Stimulated activated CD8-positive, alpha-beta memory T cell treated with anti-CD3 and anti-CD28 coated beads, Interleukin-4, amount 100 ng/mL, for 4 hours (primary cell): ENCODE measurements around the gene C4orf50.
"Not testable (repeated sequence)": the region's sequence is repeated elsewhere in the genome, so short reads cannot be mapped to it uniquely, and the experiment has no call there.

Experiments
- DNase-seq, 2 donors: peaks; one replicate each; pipeline ENCODE4 v3.0.0-alpha.2; 2020; ENCODE audit warnings: low read depth in 2 of 2, low spot score in 1 of 2

C4orf50 gene

DNA sequence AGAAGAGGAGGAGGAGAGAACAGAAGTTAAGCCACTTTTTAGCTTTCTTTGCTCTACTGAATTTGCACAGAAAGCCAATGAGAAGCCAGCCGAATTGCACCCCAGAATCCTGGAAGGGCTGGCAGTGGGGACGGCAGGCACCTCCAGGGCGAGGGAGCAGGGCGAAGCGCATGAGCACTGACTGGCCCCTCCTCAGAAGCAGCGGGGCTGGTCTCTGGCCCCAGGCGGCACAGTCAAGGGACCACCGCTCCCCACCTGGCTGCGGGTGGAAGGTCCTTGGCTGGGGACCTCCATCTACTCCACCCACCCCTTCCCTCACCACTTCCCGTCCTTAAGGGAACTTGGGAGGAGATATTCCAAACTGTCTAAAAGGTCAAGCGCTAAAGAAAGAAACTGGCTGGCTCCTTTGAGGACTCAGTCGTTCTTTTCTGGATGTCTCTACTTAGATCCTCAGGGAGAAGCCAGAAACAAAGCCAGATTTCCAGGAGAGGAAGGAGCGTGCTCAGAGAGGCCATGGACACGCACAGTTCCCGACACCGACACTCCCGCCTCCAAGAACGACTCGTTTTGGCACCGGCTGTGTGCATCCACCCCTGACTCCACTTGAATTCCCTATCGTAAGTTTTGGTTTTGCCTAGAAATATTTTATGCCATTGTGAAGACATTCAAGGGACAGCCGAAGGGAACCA is 65.8 kb downstream of the C4orf50 start:
- no peak for DNase-seq

DNA sequence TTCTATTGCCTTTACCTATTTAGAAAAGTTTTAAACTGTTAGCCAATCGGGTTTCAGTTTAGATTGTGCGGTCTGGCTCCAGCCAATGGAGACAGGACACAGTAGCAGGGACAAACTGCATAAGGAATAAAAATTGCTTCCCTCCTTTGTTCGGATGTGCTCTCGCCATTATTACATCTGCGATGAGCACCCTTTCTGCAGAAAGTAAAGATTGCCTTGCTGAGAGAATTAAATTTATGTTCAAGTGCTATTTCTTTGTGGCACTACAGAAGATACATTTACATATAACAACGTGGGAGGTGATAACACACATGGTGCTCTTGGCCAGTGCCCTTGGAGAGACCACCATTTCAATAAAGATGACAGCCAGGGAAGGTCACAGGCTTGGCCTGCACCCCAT is 71.6 kb downstream of the C4orf50 start:
- not testable (repeated sequence) for DNase-seq

DNA sequence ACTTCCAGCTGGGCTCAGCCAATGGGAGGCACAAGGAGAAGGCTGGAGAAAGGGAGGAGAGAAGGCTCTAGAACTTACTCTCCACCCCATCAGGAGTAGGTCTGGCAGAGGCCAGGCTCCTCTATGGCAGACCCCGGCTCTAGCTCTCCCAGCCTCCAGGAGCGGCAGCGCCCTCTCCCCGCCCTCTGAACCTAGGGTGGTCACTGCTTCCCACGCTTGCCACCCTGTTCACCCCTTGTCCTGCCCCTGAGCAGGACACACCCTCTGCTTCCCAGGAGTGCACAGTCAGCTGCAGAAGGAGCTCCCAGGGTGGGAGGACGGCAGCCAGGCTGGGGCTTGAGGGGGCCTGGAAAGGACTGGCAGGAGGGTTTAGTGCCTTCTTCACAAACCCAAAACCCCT is 72.3 kb downstream of the C4orf50 start:
- DNase-seq: no peak

DNA sequence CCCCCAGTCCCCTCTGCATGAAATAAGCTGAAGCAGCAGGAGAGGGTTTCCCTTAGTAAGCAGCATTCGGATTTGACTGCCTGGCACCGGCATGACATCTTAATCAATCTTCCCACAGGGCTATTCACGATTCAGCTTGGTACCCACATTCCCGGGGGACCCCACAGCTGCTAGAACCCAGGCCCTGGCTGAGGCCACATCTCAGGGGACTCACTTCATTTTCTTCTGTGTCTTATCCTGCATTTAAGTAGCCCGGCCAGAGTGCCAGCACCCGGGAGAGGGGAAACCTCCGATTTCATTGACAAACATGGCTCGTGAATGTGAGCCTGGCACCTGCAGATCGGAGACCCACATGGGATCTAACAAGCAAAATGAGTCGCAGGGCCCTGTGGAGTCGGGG is 73.1 kb downstream of the C4orf50 start:
- DNase-seq: no peak

DNA sequence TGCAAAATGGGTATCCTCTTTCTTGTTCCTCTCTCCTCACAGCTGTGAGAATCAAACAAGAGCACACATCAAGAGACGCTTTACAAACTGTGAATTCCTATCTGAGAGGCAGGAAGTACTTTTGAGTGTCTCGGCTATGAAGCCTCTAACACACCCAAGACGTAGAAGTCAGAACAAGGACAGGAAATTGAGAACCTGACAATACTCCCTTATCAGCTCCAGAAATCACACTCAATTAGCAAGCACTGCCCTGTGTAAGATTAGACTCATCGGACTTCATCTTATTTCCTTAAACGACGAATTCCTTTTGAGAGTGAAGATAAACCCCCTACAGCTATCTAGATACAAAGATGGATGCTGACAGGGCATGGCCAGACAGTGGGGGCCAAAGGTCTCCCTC is 74.7 kb downstream of the C4orf50 start:
- DNase-seq: no peak

DNA sequence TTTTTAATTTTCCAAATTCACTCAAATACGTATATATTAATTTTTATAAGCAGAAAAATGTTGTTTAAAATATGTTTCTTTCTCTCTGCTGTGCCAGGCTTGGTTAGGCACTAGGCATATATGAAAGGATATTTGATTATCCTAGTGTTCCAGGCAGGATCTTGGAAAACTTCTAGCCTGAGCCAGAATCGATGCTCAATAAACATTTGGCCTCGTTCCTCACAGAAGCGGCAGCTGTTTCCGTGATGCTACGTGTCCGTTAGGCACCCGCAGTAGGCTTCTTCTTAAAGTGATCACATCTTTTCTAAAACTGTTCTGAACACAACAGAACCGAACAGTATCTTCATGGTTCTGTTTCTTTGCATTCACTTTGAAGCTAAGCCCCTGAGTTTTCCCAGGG is 75.3 kb downstream of the C4orf50 start:
- DNase-seq: no peak

DNA sequence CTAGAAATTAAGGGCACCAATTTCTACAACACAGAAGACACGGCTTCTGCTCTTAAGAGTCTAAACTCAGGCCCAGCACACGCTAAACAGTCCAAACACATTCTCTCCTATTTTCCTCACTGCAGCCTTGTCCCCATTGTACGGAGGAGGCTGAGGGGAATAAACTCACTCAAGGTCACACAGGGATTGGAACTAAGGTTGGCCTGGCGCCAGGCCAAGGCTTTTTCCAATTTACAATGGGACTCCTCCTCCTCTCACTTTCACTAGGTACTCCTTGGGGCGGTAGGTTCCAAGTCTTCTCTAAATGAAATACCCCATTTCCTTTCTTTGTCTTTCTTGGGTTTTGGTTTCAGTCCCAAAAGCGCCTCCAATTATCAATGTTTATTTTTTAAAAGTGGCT is 76.6 kb downstream of the C4orf50 start:
- no peak for DNase-seq

DNA sequence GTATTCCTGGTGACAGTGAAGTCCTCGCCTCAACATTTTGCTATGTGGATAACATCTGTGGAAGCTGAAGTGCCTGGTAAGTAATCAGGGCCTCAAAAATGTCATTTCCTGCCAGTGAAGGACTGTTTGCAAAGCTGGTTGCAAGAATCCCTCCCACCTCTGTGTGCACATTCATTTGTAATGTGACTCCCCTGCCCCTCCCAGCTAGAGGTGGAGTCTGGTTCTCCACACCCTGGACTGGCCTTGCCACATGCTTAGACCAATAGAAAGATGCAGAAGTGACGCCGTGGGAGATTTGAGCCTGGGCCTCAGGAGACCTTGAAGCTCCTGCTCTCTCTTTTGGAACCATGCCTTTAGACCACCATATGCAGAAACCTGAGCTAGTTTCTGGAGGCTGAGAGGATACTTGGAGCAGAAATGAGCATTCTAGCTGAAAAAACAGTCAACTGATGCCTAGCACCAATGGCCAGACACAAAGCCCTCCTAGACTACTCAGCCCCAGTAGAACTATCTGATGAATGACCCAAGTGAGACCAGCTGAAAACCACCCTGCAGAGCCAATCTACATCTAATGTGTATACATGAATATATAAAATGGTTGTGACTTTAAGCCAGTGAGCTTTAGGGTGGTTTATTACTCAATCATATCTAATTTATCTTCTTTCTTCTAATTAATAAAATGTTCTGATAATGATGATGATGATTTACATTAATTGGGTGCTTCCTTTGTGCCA is 77.6 kb downstream of the C4orf50 start:
- no peak for DNase-seq

DNA sequence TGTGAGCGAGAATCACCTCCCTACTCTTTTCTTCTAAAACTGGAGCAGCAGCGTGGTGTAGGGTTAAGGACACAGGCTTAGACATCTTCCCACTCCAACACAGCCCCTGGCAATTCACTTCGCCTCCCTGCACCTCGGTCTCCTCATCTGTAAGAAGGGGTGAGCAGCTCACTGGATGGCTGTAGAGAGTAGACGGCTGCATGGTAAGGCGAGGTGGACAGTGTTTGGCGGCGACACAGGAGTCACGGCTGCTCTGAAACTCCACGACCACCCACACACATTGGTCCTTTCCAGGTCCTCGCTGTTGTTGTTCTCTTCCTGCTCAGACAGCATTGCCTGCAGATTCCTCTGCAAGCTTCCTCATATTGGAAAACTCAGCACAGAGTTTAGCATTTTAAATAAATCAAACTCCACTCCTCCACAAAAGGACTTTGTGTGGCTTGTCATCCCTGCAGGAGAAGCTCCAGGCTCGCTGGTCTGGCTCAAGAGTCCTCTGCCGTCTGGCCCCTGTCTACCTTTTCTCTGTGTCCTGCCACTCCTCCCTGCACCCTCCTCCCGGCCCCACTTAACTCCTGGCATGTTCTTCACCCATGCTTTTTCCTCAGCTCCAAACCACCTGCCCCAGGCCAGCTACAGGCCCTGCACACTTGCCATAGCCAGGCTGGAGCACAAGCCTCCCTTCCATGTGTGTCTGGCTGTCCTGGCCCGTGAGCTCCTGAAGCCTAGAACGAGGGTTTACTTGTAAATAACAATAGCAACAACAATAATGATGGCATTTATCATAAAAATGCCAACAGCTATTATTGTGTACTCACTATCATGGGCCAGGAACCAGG is 84.0 kb downstream of the C4orf50 start:
- no peak for DNase-seq

DNA sequence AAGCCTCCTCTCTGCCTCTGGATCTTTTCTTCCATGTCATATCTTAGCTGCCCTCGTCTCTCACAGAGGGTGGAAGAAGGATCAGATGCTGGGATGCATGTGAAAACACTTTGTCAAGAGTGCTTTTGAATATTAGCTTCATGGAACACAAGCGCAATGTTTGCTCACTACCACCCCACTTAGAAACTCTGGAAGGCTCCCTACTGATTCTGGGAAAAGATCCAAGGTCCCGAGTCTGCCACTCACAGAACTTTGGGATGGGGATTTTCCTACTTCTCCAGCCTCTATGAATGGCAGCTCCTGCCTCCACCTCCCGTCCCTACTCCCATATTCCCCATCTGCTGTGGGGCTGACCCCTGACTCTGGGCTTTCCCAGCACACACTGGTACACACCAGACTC is 85.1 kb downstream of the C4orf50 start:
- no peak for DNase-seq

DNA sequence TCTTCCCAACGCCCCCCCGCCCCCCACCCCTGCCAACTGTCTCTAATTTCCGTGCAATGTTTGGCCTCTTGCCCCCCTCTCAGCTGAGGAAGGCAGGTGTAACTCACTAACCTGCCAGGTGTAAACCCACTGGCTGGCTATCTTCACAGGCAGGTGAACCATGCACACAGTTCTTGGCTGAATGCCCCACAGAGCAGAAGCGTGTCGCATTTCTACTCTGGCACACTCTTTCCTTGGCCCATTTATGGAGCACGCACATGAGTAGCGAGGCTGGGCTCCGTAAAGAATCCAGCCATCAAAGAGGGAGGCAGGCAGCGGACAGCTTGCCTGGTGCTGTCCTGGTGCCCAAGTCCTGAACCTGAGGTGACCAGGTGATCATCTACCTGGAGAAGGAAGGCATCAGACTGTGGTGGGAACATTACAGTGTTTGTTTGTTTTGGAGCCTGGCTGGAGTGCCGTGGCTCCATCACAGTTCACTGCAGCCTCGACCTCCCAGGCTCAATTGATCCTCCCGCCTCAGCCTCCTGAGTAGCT is 86.1 kb downstream of the C4orf50 start:
- DNase-seq: no peak

DNA sequence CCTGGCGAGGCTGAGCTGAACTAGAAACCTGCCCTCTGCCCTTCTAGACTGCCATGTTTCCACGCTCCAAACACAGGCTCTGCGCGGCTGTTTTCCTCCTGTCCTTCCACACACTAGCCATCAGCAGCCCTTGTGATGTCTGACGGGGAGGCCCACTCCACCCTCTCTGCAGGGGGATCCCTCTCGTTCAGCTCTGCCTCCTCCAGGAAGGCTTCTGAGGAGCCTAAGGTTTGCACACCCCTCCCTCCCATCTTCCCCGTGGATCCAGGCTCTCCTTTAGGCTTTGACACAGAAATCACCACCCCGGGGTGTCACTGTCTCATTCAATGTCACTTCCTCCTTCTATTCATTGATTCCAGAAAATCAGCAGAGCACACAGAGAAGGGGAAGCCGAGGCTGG is 86.7 kb downstream of the C4orf50 start:
- no peak for DNase-seq

DNA sequence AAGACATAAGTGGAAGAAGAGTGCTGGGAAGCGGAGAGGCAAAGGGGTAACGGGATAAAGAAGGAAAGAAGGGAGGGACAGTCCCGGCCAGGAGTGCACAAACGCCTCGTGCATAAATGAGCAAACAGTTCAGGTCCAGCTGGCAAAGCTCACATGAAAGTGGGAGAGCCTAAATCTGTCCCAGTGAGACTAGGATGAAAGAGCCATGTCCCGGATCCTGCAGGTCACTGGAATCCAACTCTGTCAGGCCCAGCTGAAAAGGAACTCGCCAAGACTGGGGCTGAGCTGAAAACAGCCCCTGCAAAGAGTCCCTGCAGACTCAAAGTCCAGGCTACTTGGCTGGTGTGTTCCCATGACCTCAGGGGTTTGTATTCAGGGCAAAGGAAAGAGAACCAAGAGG is 87.4 kb downstream of the C4orf50 start:
- no peak for DNase-seq

DNA sequence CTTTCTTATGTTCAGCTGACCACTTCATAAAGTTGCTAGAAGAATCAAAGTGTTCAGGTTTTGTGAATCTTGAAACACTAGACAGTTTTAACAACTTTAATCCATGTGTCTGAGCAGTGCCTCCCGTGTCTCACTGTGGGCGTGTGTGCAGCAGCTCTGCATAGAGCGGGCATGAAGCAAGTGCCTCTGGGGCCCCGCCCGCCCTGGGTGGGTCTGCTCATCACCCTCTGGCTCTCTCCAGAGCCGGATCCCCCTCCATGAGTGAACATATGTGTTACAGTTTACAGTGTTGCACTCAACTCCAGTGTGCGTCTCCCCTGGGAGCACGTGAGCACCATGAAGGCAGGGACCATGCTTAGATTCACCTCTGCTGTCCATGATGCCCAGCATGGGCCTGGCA is 87.8 kb downstream of the C4orf50 start:
- DNase-seq: no peak

DNA sequence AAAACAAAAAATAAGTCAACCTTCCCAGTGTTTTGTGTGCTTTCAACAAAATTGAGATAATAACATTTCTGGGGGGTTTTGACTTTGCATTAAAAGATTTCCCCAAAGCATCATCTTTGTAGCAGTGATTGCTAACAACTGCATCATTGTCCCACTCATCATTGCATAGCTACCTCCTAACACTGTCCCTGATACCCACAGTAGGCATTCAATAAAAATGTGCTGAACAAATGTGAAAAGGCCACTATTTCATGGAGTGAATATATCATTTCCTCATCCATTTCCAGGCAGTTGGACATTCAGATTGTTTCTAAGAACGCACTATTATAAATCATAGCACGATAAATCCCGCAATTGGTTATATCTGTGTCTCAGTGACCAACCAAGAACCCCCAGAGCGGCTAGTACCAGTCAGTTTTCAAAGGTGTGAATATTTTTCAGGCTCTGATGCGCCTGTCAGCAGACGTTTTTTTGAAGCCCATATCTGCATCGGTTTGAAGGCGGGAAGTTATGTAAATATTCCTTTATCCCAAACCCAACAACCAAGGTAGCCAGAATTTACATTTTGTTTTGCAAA is 89.3 kb downstream of the C4orf50 start:
- no peak for DNase-seq

DNA sequence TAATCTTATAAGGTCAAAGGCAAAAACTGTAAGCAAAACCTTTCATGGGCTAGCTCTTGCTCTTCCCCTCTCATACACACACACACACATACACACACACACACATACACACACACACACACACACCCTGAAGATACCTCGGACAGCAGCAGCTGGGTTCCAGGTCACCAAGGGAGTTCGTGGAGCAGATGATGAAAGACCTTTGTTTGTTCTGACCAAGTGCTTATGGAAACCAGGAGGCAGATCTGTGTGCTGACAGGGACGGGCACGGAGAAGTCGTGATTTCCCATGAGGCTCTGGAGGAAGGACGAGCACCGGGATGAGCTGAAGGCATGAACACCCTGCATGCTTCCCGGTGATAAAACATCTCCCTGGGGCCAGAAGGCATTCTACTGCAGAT is 90.0 kb downstream of the C4orf50 start:
- DNase-seq: no peak

DNA sequence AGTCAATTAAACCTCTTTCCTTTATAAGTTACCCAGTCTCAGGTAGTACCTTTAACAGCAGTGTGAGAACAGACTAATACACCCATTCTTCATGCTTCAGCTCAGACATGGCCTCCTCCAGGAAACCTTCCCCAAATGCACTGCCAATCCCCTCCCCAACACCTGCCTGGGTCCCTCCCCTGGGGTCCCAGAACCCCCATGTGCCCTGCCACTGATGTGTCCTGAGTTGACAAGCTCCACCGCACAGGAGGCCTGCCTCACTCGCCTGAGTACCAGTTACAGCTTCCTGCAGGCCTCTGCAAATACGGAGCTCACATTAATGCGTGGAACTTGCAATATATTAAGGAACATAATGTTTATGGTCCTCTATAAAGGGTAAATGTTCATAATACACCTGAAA is 90.5 kb downstream of the C4orf50 start:
- DNase-seq: no peak

DNA sequence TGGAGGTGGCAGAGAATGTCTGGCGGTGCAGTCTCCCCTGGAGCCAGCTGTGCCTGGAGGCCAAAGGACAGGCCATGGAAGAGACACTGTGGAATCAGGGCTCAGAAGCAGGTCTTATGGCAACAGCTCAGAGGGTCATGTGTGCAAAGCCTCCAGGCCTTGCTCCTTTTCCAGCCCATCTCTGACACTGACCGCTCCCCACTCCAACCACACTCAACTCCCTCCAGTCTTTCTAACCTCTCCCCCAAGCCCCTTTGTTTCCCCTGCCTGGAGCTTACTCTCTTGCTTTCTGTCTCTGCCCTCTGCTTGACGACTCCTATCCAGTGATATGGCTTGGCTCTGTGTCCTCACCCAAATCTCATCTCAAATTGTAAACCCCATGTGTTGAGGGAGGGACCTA is 91.1 kb downstream of the C4orf50 start:
- DNase-seq: no peak

DNA sequence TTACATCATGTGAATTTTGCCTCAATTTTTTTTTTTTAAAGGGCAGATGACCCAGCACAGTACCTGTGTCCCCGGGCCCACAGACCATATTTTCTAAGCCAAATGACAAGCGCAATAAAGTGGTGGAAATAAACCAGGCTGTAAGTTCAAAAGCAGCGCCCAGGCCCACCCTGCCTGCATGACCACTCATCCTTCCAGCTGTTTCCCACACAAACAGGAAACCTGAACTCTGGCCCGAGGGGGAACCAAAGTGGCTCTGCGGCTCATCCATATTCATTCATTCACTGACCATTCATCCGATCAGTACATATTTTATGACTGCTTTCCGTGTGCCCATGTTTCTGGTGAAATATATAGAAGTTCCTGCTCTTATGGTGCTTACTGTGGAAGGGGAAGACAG is 91.6 kb downstream of the C4orf50 start:
- DNase-seq: no peak

DNA sequence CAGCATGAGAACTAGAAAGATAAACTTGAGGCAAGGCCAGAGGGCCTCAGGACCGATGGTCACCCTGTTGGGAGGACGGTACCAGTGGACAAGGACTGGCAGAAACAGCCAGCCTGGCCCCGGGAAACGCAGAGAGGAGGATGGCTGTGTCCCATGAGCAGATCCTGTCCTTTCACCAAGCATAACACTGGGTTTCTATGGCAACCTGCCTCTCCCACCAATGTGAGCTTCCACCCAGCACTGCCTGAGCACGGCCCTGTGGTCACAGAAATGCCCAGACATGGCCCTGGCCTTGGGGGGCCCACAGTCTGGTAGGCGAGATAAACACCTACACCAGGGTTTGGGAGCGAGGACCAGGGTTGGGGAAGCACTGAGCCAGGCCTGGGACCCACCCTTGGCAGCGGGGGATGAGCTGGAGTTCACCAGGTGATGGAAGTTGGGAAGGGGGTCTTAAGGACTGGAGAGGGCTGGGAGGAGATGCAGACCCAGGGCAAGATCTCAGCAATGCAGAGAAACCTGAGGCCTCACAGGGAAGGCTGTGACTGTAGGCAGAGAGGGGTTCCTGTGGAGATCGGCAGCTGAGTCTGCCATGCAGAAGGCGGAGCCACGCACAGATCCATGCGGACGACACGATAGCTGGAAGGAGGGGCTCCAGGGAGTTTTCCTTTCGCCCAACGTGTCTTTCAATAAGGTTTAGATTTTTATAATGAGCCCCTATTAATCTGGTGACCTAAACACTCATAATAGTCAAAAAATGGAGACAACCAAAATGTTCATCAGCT is 92.6 kb downstream of the C4orf50 start:
- DNase-seq: no peak
